IMR-90 (cell line): ENCODE results near the gene RPS6KA2. TPM values are rescaled to one million over a fixed set of nuclear protein-coding genes. Genes with fewer than 3 reads are reported as not detected.

ENCODE experiments used
- ATAC-seq: fragments of 200-7000 bp; cut with Tn5 transposase; 2 replicates; pipeline ENCODE4 v1.9.1; 2020; ENCODE audit warnings: low read depth, mild to moderate bottlenecking, moderate library complexity
- BruUV-seq: library from RNA; stranded (reverse); fragments of 400-500 nt; replicated peaks from 2 replicates; lab custom pipeline; 2021; lab: Mats Ljungman, UMichigan
- CTCF ChIA-PET: fragments of 300-600 bp; formaldehyde crosslinking; extraction: SDS; loops from one replicate; lab custom pipeline; 2021; ENCODE audit warnings: antibody characterized with exemption; lab: Yijun Ruan, JAX
- POLR2A ChIA-PET: fragments of 300-600 bp; sonication (Branson Sonifier 250); formaldehyde crosslinking; loops from one replicate; lab custom pipeline; 2022; ENCODE audit warnings: antibody characterized with exemption; ENCODE audit not compliant: unreplicated experiment; lab: Charles Lee
- DNase-seq: peaks from one replicate; pipeline ENCODE4 v3.0.0; 2013
- H2AFZ ChIP-seq: replicated peaks from 2 replicates; pipeline ENCODE3; 2013; ENCODE audit warnings: low read length, mild to moderate bottlenecking; ENCODE audit not compliant: poor library complexity
- H2AK5ac ChIP-seq: 2 replicates; pipeline ENCODE4 v1.6.1; 2013; ENCODE audit warnings: low read depth, low read length, inconsistent platforms
- H2AK9ac ChIP-seq: replicated peaks from 2 replicates; pipeline ENCODE3; 2013; ENCODE audit warnings: mild to moderate bottlenecking, low read depth, low read length, moderate library complexity; ENCODE audit not compliant: poor library complexity
- H2BK120ac ChIP-seq: 2 replicates; pipeline ENCODE4 v1.6.1; 2013; ENCODE audit warnings: low read depth, low read length, inconsistent platforms
- H2BK15ac ChIP-seq: 3 replicates; pipeline ENCODE4 v1.6.1; 2013; ENCODE audit warnings: low read depth, low read length, inconsistent platforms
- H2BK20ac ChIP-seq: 2 replicates; pipeline ENCODE4 v1.6.1; 2013; ENCODE audit warnings: low read depth, mild to moderate bottlenecking, inconsistent platforms, low read length, moderate library complexity
- H2BK5ac ChIP-seq: 2 replicates; pipeline ENCODE4 v1.6.1; 2013; ENCODE audit warnings: mild to moderate bottlenecking, low read depth, low read length, inconsistent platforms; ENCODE audit not compliant: poor library complexity, severe bottlenecking
- H3K14ac ChIP-seq: replicated peaks from 2 replicates; pipeline ENCODE4 v1.6.1; 2013; ENCODE audit warnings: low read depth, low read length, inconsistent platforms
- H3K18ac ChIP-seq: 2 replicates; pipeline ENCODE4 v1.6.1; 2013; ENCODE audit warnings: low read depth, low read length, control low read depth
- H3K23ac ChIP-seq: 2 replicates; pipeline ENCODE4 v1.6.1; 2013; ENCODE audit warnings: low read depth, low read length, inconsistent platforms
- H3K27ac ChIP-seq: 2 replicates; pipeline ENCODE4 v1.5.1; 2013; ENCODE audit warnings: mild to moderate bottlenecking, control low read depth, low read length; ENCODE audit not compliant: insufficient read depth
- H3K27me3 ChIP-seq: 2 replicates; pipeline ENCODE4 v1.6.1; 2013; ENCODE audit warnings: low read length; ENCODE audit not compliant: control insufficient read depth, insufficient read depth
- H3K36me3 ChIP-seq: 2 replicates; pipeline ENCODE4 v1.6.1; 2013; ENCODE audit warnings: low read length, mixed read lengths; ENCODE audit not compliant: control insufficient read depth, insufficient read depth
- H3K4ac ChIP-seq: 2 replicates; pipeline ENCODE4 v1.6.1; 2013; ENCODE audit warnings: low read depth, low read length, inconsistent platforms
- H3K4me1 ChIP-seq: 2 replicates; pipeline ENCODE4 v1.6.1; 2013; ENCODE audit warnings: low read length, mixed read lengths; ENCODE audit not compliant: control insufficient read depth, insufficient read depth
- H3K4me2 ChIP-seq: 2 replicates; pipeline ENCODE4 v1.6.1; 2013; ENCODE audit warnings: low read depth, mild to moderate bottlenecking, control low read depth, low read length, moderate library complexity
- H3K4me3 ChIP-seq: 2 replicates; pipeline ENCODE4 v1.5.1; 2013; ENCODE audit warnings: low read depth, mild to moderate bottlenecking, control low read depth, low read length, moderate library complexity; ENCODE audit not compliant: insufficient read depth
- H3K56ac ChIP-seq: 2 replicates; pipeline ENCODE4 v1.6.1; 2013; ENCODE audit warnings: low read length, inconsistent platforms; ENCODE audit not compliant: insufficient read depth; ENCODE audit errors: extremely low read depth
- H3K79me1 ChIP-seq, 2 experiments: 2 replicates each; pipeline ENCODE4 v1.6.1; 2013; ENCODE audit warnings: low read length in 2 of 2, inconsistent platforms in 1 of 2, low read depth in 1 of 2
- H3K9ac ChIP-seq: 2 replicates; pipeline ENCODE4 v1.6.1; 2013; ENCODE audit warnings: low read depth, low read length, control low read depth
- H3K9me1 ChIP-seq: 2 replicates; pipeline ENCODE4 v1.6.1; 2013; ENCODE audit warnings: low read length, inconsistent platforms; ENCODE audit not compliant: insufficient read depth
- H3K9me3 ChIP-seq: 2 replicates; pipeline ENCODE4 v1.6.1; 2013; ENCODE audit warnings: low read length; ENCODE audit not compliant: control insufficient read depth, insufficient read depth
- H4K20me1 ChIP-seq: 2 replicates; pipeline ENCODE4 v1.6.1; 2013; ENCODE audit warnings: low read length, inconsistent platforms; ENCODE audit not compliant: insufficient read depth
- H4K5ac ChIP-seq: 2 replicates; pipeline ENCODE4 v1.6.1; 2013; ENCODE audit warnings: mild to moderate bottlenecking, low read depth, low read length, control low read depth
- H4K8ac ChIP-seq, 2 experiments: 2 replicates each; pipeline ENCODE4 v1.6.1; 2013; ENCODE audit warnings: low read depth in 2 of 2, low read length in 2 of 2, control low read depth in 1 of 2, inconsistent platforms in 1 of 2
- H4K91ac ChIP-seq: 2 replicates; pipeline ENCODE4 v1.6.1; 2013; ENCODE audit warnings: low read depth, low read length, inconsistent platforms; ENCODE audit not compliant: insufficient read depth
- BHLHE40 ChIP-seq: fragments of 150-350 bp; IDR thresholded peaks from 2 replicates; pipeline ENCODE4 v1.6.1; 2016; ENCODE audit warnings: mild to moderate bottlenecking, low read depth, low read length
- USF2 ChIP-seq: fragments of 150-350 bp; IDR thresholded peaks from 2 replicates; pipeline ENCODE4 v1.6.1; 2017; ENCODE audit warnings: mild to moderate bottlenecking, antibody characterized with exemption, low read length, low read depth
- WGBS, 2 experiments: methylation state at CpG; one replicate each; pipeline versions ENCODE4 v1.1.5 to v1.1.7; 2013; ENCODE audit warnings: missing lambda C conversion rate in 2 of 2; ENCODE audit not compliant: insufficient read length in 1 of 2; ENCODE audit errors: extremely low coverage in 2 of 2; 5-methylcytosine and 5-hydroxymethylcytosine counted together
- dilution Hi-C: fragments of 300-500 bp; cut with HindIII; formaldehyde crosslinking; loops from one replicate; pipeline ENCODE4 v1.14.3; 2018; ENCODE audit warnings: low sequenced_read_pairs; ENCODE audit not compliant: unreplicated experiment
- in situ Hi-C: fragments of 300-500 bp; cut with MboI; formaldehyde crosslinking; loops from 3 replicates; pipeline ENCODE4 v1.14.3; 2019; ENCODE audit warnings: low sequenced_read_pairs, inconsistent platforms, mixed read lengths
- intact Hi-C: fragments of 100-400 bp; cut with micrococcal nuclease; formaldehyde crosslinking; loops from 2 replicates; pipeline ENCODE4 v1.10.0; 2022
- polyA plus RNA-seq, 3 experiments: library from polyadenylated mRNA; depleted of rRNA; stranded (reverse); fragments of >200 nt; gene quantifications; 2 replicates each; pipeline ENCODE4 v1.2.3, GENCODE V29; 2012; ENCODE audit warnings: low replicate concordance in 1 of 3
- total RNA-seq: library from RNA; depleted of rRNA; stranded (reverse); fragments of >200 nt; gene quantifications from 2 replicates; pipeline ENCODE4 v1.2.3, GENCODE V29; 2012

RPS6KA2 gene
- total and polyA plus RNA-seq, 2 of the 4 experiments (the other 2 are of a cell fraction), result 26.9 to 31.3 TPM

DNA sequence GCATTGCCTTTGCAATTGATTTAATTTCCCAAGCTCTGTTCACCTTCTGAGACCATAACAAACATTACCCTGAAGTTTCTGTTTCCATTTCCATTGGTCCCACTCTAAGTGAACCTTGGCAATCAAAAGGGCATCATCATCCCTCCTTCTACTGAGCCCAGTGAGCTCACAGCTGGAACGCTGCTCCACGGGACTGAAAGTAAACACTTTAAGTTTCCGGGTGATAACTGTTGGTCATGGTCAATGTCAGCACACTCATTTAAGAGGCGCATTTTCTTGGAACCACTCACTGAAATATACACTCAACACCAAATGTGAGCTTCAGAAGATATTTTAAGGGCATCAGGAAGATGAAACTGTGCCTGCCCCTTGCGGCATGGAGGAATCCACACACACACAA is 37.1 kb upstream of the RPS6KA2 start:
- H3K4me3 ChIP-seq, result no peak overlapping the region
- H4K5ac ChIP-seq, result no peak overlapping the region
- no peaks in the 10 kb centered on the region for H3K9me1 ChIP-seq
- intact Hi-C loops (no loop called here), in situ Hi-C loops (no loop called here), dilution Hi-C loops (no loop called here)
- TF ChIP-seq BHLHE40 (peak; percentile 69; the same call in 1 of the 2 replicates), USF2 (no peak)
- WGBS, 2 experiments, result no CpG with 5 or more reads among the region's 5 CpGs
- no peak overlapping the region for H3K9ac ChIP-seq
- H3K56ac ChIP-seq, result no peak overlapping the region
- no peak overlapping the region for H3K27ac ChIP-seq
- no peak overlapping the region for H2BK15ac ChIP-seq
- H3K23ac ChIP-seq, result no peak overlapping the region
- H3K9me3 ChIP-seq, result no peaks in the 10 kb centered on the region
- no peaks in the 10 kb centered on the region for H3K36me3 ChIP-seq
- DNase-seq, result peak; percentile 50
- ChIA-PET POLR2A (no interaction called here), CTCF (interaction anchor here (0.6 kb wide), 1 partner anchor 33 kb away, joined by 3 read pairs; no protein-coding TSS in a partner anchor)
- H4K8ac ChIP-seq, result no peak overlapping the region
- no peaks in the 10 kb centered on the region for H3K79me1 ChIP-seq
- H3K4me1 ChIP-seq, result no peaks in the 10 kb centered on the region
- no TSS peak for BruUV-seq
- no peaks in the 10 kb centered on the region for H4K20me1 ChIP-seq
- peak; percentile 69 for ATAC-seq
- H3K27me3 ChIP-seq, result peaks cover 16% of the 10 kb centered on the region
- no peak overlapping the region for H3K4ac ChIP-seq
- H2AFZ ChIP-seq, result no peak overlapping the region
- no peak overlapping the region for H2BK120ac ChIP-seq
- H2BK5ac ChIP-seq, result no peak overlapping the region
- H3K14ac ChIP-seq, result no peak overlapping the region
- H2AK5ac ChIP-seq, result no peak overlapping the region
- H2AK9ac ChIP-seq, result no peak overlapping the region
- H4K91ac ChIP-seq, result no peak overlapping the region
- no peak overlapping the region for H3K18ac ChIP-seq
- no peak overlapping the region for H3K4me2 ChIP-seq
- H2BK20ac ChIP-seq, result no peak overlapping the region
